ENCODE data around the gene RFPL1.

GRCh38 chr22:29447906-29448305 lies 9.5 kb downstream of the RFPL1 start:
- TF ChIP-seq EZH2 (IDR thresholded peaks at IDR 0.05; ENCODE audit: low read depth) (no peak), CTCF (conservative IDR thresholded peaks at IDR 0.05) (no peak)

Data from PC-9 (cell line).